Fibroblast of lung (primary cell): Measurements from ENCODE around the gene ITGA7. TPM values are rescaled to one million over a fixed set of nuclear protein-coding genes. Genes with fewer than 3 reads are reported as not detected.

Source experiments
- DNase-seq, 2 donors: peaks; one replicate each; pipeline versions ENCODE4 v3.0.0 to v3.0.0-alpha.2; 2010; ENCODE audit warnings: low read depth in 2 of 2
- H2AFZ ChIP-seq: 2 replicates; pipeline ENCODE4 v1.5.1; 2012; ENCODE audit warnings: low read length, control low read depth, inconsistent platforms
- H3K27ac ChIP-seq: 2 replicates; pipeline ENCODE4 v1.5.1; 2011; ENCODE audit warnings: low read length, control low read depth; ENCODE audit not compliant: insufficient read depth
- H3K27me3 ChIP-seq: 2 replicates; pipeline ENCODE4 v1.5.1; 2011; ENCODE audit warnings: mild to moderate bottlenecking, low read length; ENCODE audit not compliant: control insufficient read depth, insufficient read depth
- H3K36me3 ChIP-seq: 2 replicates; pipeline ENCODE4 v1.5.1; 2011; ENCODE audit warnings: low read length; ENCODE audit not compliant: control insufficient read depth, insufficient read depth
- H3K4me1 ChIP-seq: 2 replicates; pipeline ENCODE4 v1.5.1; 2011; ENCODE audit warnings: low read length; ENCODE audit not compliant: control insufficient read depth, insufficient read depth; ENCODE audit errors: extremely low read depth
- H3K4me2 ChIP-seq: 2 replicates; pipeline ENCODE4 v1.5.1; 2011; ENCODE audit warnings: low read length, control low read depth; ENCODE audit not compliant: insufficient read depth; ENCODE audit errors: extremely low read depth
- H3K4me3 ChIP-seq, 4 experiments: fragments of 200-600 bp in 1 of 4; sonication (generic) in 1 of 4; replicated peaks in 1 of 4; 2 replicates each; pipeline ENCODE4 v1.5.1; 2011 to 2016; ENCODE audit warnings: low read length in 4 of 4, low read depth in 3 of 4, mild to moderate bottlenecking in 3 of 4, control low read depth in 2 of 4, inconsistent platforms in 1 of 4, mixed read lengths in 1 of 4; ENCODE audit not compliant: insufficient read depth in 1 of 4; ENCODE audit errors: control extremely low read depth in 1 of 4
- H3K79me2 ChIP-seq: 2 replicates; pipeline ENCODE4 v1.5.1; 2012; ENCODE audit warnings: mild to moderate bottlenecking, low read length, inconsistent platforms; ENCODE audit not compliant: control insufficient read depth, insufficient read depth
- H3K9ac ChIP-seq: 2 replicates; pipeline ENCODE4 v1.5.1; 2011; ENCODE audit warnings: mild to moderate bottlenecking, low read length, control low read depth; ENCODE audit not compliant: insufficient read depth
- H3K9me3 ChIP-seq: 2 replicates; pipeline ENCODE4 v1.5.1; 2012; ENCODE audit warnings: low read depth, low read length; ENCODE audit not compliant: control insufficient read depth, insufficient read depth
- H4K20me1 ChIP-seq: 2 replicates; pipeline ENCODE4 v1.5.1; 2011; ENCODE audit warnings: low read length; ENCODE audit not compliant: control insufficient read depth, insufficient read depth; ENCODE audit errors: extremely low read depth
- EZH2 ChIP-seq: IDR thresholded peaks from 2 replicates; pipeline ENCODE4 v1.5.1; 2012; ENCODE audit warnings: low read length, control low read depth, mild to moderate bottlenecking; ENCODE audit errors: missing control alignments
- polyA plus RNA-seq, 2 donors: library from polyadenylated mRNA; depleted of rRNA in 1 of 2; stranded (reverse) in 1 of 2; unstranded in 1 of 2; fragments of >200 nt; gene quantifications; 2 replicates each; pipeline ENCODE4 v1.2.1, GENCODE V29; 2011 to 2012; ENCODE audit warnings: missing spikeins in 1 of 2
- total RNA-seq: library from RNA; depleted of rRNA; stranded (reverse); fragments of >200 nt; gene quantifications from 2 replicates; pipeline ENCODE4 v1.2.1, GENCODE V29; 2014
- TF ChIP-seq, protein P1 (sequence below), 2 donors: IDR thresholded peaks in 1 of 2; conservative IDR thresholded peaks in 1 of 2; 1 replicate in 1 of 2; 2 replicates in 1 of 2; pipeline ENCODE4 v1.5.1; 2011 to 2012; ENCODE audit warnings: low read length in 2 of 2, control low read depth in 1 of 2, inconsistent platforms in 1 of 2, low read depth in 1 of 2, mild to moderate bottlenecking in 1 of 2

Gene ITGA7
- total and polyA plus RNA-seq, 2 donors (not counting 1 experiment from before 2014, with no cell fraction given): 42.7 to 130 TPM

DNA sequence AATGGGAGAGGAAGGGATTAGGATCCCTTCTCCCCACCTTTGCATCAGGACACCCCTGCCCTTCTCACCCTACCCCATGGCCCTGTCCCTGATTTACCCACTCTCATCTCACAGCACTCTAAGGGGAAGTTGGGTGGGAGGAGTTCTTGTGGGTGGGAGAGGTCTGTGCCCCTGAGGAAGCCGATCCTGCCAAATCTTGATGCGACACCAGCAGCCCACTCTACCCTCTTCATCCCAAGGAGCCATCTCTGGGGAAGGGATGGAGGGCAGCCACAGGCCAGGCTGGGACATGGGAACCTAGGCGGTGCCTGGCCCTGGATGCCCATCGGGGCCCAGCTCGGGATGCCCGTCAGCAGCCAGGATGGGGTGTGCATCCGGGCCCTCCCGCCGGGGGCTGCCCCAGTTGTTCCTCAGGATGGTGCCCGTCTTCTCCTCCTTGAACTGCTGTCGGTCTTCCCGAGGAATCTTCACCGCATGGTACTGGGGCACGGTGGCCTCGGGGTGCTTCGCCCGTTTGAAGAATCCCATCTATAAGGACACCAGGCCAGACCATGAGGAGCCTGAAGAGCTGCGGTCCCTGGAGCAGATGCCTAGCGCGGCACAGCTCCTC, 22.8 kb downstream of the ITGA7 start:
- H3K9me3 ChIP-seq: no peaks in the 10 kb centered on the region
- H3K4me3 ChIP-seq: no peak overlapping the region

DNA sequence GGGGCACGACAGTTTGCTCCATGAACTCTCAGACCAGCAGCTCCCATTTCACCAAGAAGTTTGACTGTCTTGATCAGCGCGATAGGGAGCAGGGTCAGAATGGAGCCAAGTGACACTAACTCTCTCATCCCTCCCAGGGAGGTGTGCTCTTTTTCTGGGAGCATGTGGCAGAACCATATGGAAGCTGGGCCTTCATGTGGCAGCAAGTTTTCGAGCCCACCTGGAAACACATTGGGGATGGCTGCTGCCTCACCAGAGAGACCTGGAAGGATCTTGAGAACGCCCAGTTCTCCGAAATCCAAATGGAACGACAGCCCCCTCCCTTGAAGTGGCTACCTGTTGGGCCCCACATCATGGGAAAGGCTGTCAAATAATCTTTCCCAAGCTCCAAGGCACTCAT, 24.0 kb downstream of the ITGA7 start:
- no peaks in the 10 kb centered on the region for H4K20me1 ChIP-seq
- H3K4me2 ChIP-seq: no peak overlapping the region
- no peaks in the 10 kb centered on the region for H3K79me2 ChIP-seq
- H3K36me3 ChIP-seq: peaks cover 2% of the 10 kb centered on the region
- no peak for TF ChIP-seq EZH2
- TF ChIP-seq, protein P1, sequence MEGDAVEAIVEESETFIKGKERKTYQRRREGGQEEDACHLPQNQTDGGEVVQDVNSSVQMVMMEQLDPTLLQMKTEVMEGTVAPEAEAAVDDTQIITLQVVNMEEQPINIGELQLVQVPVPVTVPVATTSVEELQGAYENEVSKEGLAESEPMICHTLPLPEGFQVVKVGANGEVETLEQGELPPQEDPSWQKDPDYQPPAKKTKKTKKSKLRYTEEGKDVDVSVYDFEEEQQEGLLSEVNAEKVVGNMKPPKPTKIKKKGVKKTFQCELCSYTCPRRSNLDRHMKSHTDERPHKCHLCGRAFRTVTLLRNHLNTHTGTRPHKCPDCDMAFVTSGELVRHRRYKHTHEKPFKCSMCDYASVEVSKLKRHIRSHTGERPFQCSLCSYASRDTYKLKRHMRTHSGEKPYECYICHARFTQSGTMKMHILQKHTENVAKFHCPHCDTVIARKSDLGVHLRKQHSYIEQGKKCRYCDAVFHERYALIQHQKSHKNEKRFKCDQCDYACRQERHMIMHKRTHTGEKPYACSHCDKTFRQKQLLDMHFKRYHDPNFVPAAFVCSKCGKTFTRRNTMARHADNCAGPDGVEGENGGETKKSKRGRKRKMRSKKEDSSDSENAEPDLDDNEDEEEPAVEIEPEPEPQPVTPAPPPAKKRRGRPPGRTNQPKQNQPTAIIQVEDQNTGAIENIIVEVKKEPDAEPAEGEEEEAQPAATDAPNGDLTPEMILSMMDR (conservative IDR thresholded peaks at IDR 0.05 in 1 of 2, IDR thresholded peaks at IDR 0.05 in 1 of 2; ENCODE audit: low read depth in 1 of 2, low read length in 2 of 2): no peak
- H3K9me3 ChIP-seq: no peaks in the 10 kb centered on the region
- no peak for DNase-seq
- no peak overlapping the region for H3K27ac ChIP-seq
- H3K27me3 ChIP-seq: no peaks in the 10 kb centered on the region
- H3K4me3 ChIP-seq: no peak overlapping the region
- H3K9ac ChIP-seq: no peak overlapping the region
- H2AFZ ChIP-seq: no peak overlapping the region
- H3K4me1 ChIP-seq: no peaks in the 10 kb centered on the region

More for the DNA sequence above, 22.8 kb downstream of the ITGA7 start:
- no peak overlapping the region for H2AFZ ChIP-seq
- TF ChIP-seq EZH2: no peak
- TF ChIP-seq, protein P1 (conservative IDR thresholded peaks at IDR 0.05 in 1 of 2, IDR thresholded peaks at IDR 0.05 in 1 of 2; ENCODE audit: low read depth in 1 of 2, low read length in 2 of 2): no peak
- no peaks in the 10 kb centered on the region for H3K4me1 ChIP-seq
- peaks cover 2% of the 10 kb centered on the region for H3K36me3 ChIP-seq
- no peak overlapping the region for H3K27ac ChIP-seq
- DNase-seq: no peak
- no peaks in the 10 kb centered on the region for H3K27me3 ChIP-seq
- H4K20me1 ChIP-seq: no peaks in the 10 kb centered on the region
- no peak overlapping the region for H3K9ac ChIP-seq
- no peaks in the 10 kb centered on the region for H3K79me2 ChIP-seq
- H3K4me2 ChIP-seq: no peak overlapping the region

DNA sequence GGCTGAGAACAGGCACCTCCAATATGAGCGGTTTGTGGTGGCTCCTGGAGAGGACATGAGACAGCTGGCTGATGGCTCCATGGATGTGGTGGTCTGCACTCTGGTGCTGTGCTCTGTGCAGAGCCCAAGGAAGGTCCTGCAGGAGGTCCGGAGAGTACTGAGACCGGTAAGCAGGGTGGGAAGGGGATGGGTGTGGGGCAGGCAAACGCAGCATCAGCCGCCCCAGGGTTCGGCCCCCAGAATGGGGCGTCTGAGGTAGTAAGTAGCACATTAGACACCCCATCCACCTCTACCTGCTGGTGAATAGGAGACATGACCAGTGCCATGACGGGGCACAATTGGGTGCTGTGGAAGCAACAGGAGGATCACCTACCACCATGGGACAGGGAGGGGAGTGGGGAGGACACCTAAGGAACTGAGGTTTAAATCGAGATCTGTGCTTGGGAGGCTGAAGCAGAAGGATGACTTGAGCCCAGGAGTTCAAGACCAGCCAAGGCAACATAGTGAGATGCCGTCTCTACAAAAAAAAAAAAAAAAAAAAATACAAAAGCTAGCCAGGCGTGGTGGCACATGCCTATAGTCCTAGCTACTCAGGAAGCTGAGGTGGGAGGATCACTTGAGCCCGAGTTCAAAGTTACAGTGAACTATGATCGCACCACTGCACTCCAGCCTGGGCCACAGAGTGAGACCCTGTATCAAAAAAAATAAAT, 25.5 kb downstream of the ITGA7 start:
- no peaks in the 10 kb centered on the region for H3K9me3 ChIP-seq
- no peaks in the 10 kb centered on the region for H3K4me1 ChIP-seq
- peak overlapping the region; percentile 84 for H3K4me2 ChIP-seq
- H3K27ac ChIP-seq: no peak overlapping the region
- no peak for DNase-seq
- no peak overlapping the region for H3K9ac ChIP-seq
- no peaks in the 10 kb centered on the region for H3K27me3 ChIP-seq
- H3K4me3 ChIP-seq: no peak overlapping the region
- no peak for TF ChIP-seq EZH2
- TF ChIP-seq, protein P1 (conservative IDR thresholded peaks at IDR 0.05 in 1 of 2, IDR thresholded peaks at IDR 0.05 in 1 of 2; ENCODE audit: low read depth in 1 of 2, low read length in 2 of 2): no peak
- H4K20me1 ChIP-seq: no peaks in the 10 kb centered on the region
- no peaks in the 10 kb centered on the region for H3K79me2 ChIP-seq
- H3K36me3 ChIP-seq: no peaks in the 10 kb centered on the region
- H2AFZ ChIP-seq: no peak overlapping the region
